Fibroblast of lung (primary cell): ENCODE measurements around the gene PSMB5. TPM values are rescaled to one million over a fixed set of nuclear protein-coding genes. Genes with fewer than 3 reads are reported as not detected.

Experiments
- DNase-seq, 2 donors: peaks; one replicate each; pipeline versions ENCODE4 v3.0.0 to v3.0.0-alpha.2; 2010; ENCODE audit warnings: low read depth in 2 of 2
- H2AFZ ChIP-seq: 2 replicates; pipeline ENCODE4 v1.5.1; 2012; ENCODE audit warnings: low read length, control low read depth, inconsistent platforms
- H3K27ac ChIP-seq: 2 replicates; pipeline ENCODE4 v1.5.1; 2011; ENCODE audit warnings: low read length, control low read depth; ENCODE audit not compliant: insufficient read depth
- H3K27me3 ChIP-seq: 2 replicates; pipeline ENCODE4 v1.5.1; 2011; ENCODE audit warnings: mild to moderate bottlenecking, low read length; ENCODE audit not compliant: control insufficient read depth, insufficient read depth
- H3K36me3 ChIP-seq: 2 replicates; pipeline ENCODE4 v1.5.1; 2011; ENCODE audit warnings: low read length; ENCODE audit not compliant: control insufficient read depth, insufficient read depth
- H3K4me1 ChIP-seq: 2 replicates; pipeline ENCODE4 v1.5.1; 2011; ENCODE audit warnings: low read length; ENCODE audit not compliant: control insufficient read depth, insufficient read depth; ENCODE audit errors: extremely low read depth
- H3K4me2 ChIP-seq: 2 replicates; pipeline ENCODE4 v1.5.1; 2011; ENCODE audit warnings: low read length, control low read depth; ENCODE audit not compliant: insufficient read depth; ENCODE audit errors: extremely low read depth
- H3K4me3 ChIP-seq, 4 experiments: fragments of 200-600 bp in 1 of 4; sonication (generic) in 1 of 4; replicated peaks in 1 of 4; 2 replicates each; pipeline ENCODE4 v1.5.1; 2011 to 2016; ENCODE audit warnings: low read length in 4 of 4, low read depth in 3 of 4, mild to moderate bottlenecking in 3 of 4, control low read depth in 2 of 4, inconsistent platforms in 1 of 4, mixed read lengths in 1 of 4; ENCODE audit not compliant: insufficient read depth in 1 of 4; ENCODE audit errors: control extremely low read depth in 1 of 4
- H3K79me2 ChIP-seq: 2 replicates; pipeline ENCODE4 v1.5.1; 2012; ENCODE audit warnings: mild to moderate bottlenecking, low read length, inconsistent platforms; ENCODE audit not compliant: control insufficient read depth, insufficient read depth
- H3K9ac ChIP-seq: 2 replicates; pipeline ENCODE4 v1.5.1; 2011; ENCODE audit warnings: mild to moderate bottlenecking, low read length, control low read depth; ENCODE audit not compliant: insufficient read depth
- H3K9me3 ChIP-seq: 2 replicates; pipeline ENCODE4 v1.5.1; 2012; ENCODE audit warnings: low read depth, low read length; ENCODE audit not compliant: control insufficient read depth, insufficient read depth
- H4K20me1 ChIP-seq: 2 replicates; pipeline ENCODE4 v1.5.1; 2011; ENCODE audit warnings: low read length; ENCODE audit not compliant: control insufficient read depth, insufficient read depth; ENCODE audit errors: extremely low read depth
- CTCF ChIP-seq, 2 donors: IDR thresholded peaks in 1 of 2; conservative IDR thresholded peaks in 1 of 2; 1 replicate in 1 of 2; 2 replicates in 1 of 2; pipeline ENCODE4 v1.5.1; 2011 to 2012; ENCODE audit warnings: low read length in 2 of 2, control low read depth in 1 of 2, inconsistent platforms in 1 of 2, low read depth in 1 of 2, mild to moderate bottlenecking in 1 of 2
- EZH2 ChIP-seq: IDR thresholded peaks from 2 replicates; pipeline ENCODE4 v1.5.1; 2012; ENCODE audit warnings: low read length, control low read depth, mild to moderate bottlenecking; ENCODE audit errors: missing control alignments
- polyA plus RNA-seq, 2 donors: library from polyadenylated mRNA; depleted of rRNA in 1 of 2; stranded (reverse) in 1 of 2; unstranded in 1 of 2; fragments of >200 nt; gene quantifications; 2 replicates each; pipeline ENCODE4 v1.2.1, GENCODE V29; 2011 to 2012; ENCODE audit warnings: missing spikeins in 1 of 2
- total RNA-seq: library from RNA; depleted of rRNA; stranded (reverse); fragments of >200 nt; gene quantifications from 2 replicates; pipeline ENCODE4 v1.2.1, GENCODE V29; 2014

PSMB5 gene
- total and polyA plus RNA-seq, 2 donors (not counting 1 experiment from before 2014, with no cell fraction given), result 166 to 237 TPM

- peaks cover 6% of the 10 kb centered on the region for H3K79me2 ChIP-seq
- no peaks in the 10 kb centered on the region for H4K20me1 ChIP-seq
- peaks cover 25% of the 10 kb centered on the region for H3K4me1 ChIP-seq
- no peak overlapping the region for H2AFZ ChIP-seq
- H3K9ac ChIP-seq, result no peak overlapping the region
- H3K4me3 ChIP-seq, result no peak overlapping the region
- no peaks in the 10 kb centered on the region for H3K9me3 ChIP-seq
- DNase-seq, result no peak
- no peak overlapping the region for H3K4me2 ChIP-seq
- no peaks in the 10 kb centered on the region for H3K27me3 ChIP-seq
- peaks cover 27% of the 10 kb centered on the region for H3K36me3 ChIP-seq
- TF ChIP-seq CTCF (conservative IDR thresholded peaks at IDR 0.05 in 1 of 2, IDR thresholded peaks at IDR 0.05 in 1 of 2; ENCODE audit: low read depth in 1 of 2, low read length in 2 of 2) (no peak), EZH2 (no peak)
- no peak overlapping the region for H3K27ac ChIP-seq
These were observed 24.2 kb upstream of the PSMB5 start for GRCh38 chr14:23058654-23059504.

GRCh38 chr14:23057757-23058653, 23.3 kb upstream of the PSMB5 start:
- H3K27ac ChIP-seq, result peak overlapping the region; percentile 45
- H3K4me2 ChIP-seq, result peak overlapping the region; percentile 87
- H3K9me3 ChIP-seq, result no peaks in the 10 kb centered on the region
- H3K79me2 ChIP-seq, result peaks cover 6% of the 10 kb centered on the region
- H2AFZ ChIP-seq, result no peak overlapping the region
- H3K4me1 ChIP-seq, result peaks cover 24% of the 10 kb centered on the region
- H4K20me1 ChIP-seq, result no peaks in the 10 kb centered on the region
- H3K36me3 ChIP-seq, result peaks cover 25% of the 10 kb centered on the region
- peak overlapping the region; percentile 38 to 63 (median 52) for H3K4me3 ChIP-seq
- peak; percentile 73 to 81 for DNase-seq
- H3K9ac ChIP-seq, result peak overlapping the region; percentile 46
- TF ChIP-seq CTCF (conservative IDR thresholded peaks at IDR 0.05 in 1 of 2, IDR thresholded peaks at IDR 0.05 in 1 of 2; ENCODE audit: low read depth in 1 of 2, low read length in 2 of 2) (peak; percentile 90 to 92), EZH2 (no peak)
- no peaks in the 10 kb centered on the region for H3K27me3 ChIP-seq
